ENCODE results near the gene PHKA2.

DNA sequence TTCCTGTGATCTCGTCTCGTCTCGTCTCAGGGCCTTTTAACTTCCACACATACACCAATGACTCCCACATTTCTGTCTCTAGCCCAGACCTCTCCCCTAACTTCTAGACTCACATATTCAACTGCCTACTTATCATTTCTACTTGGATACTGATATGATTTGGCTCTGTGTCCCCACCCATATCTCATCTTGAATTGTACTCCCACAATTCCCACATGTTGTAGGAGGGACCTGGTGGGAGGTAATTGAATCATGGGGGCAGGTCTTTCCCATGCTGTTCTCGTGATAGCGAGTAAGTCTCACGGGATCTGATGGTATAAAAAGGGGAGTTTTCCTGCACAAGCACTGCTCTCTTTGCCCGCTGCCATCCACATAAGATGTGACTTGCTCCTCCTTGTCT lies 8.9 kb downstream of the PHKA2 start:
- TF ChIP-seq, protein P1, sequence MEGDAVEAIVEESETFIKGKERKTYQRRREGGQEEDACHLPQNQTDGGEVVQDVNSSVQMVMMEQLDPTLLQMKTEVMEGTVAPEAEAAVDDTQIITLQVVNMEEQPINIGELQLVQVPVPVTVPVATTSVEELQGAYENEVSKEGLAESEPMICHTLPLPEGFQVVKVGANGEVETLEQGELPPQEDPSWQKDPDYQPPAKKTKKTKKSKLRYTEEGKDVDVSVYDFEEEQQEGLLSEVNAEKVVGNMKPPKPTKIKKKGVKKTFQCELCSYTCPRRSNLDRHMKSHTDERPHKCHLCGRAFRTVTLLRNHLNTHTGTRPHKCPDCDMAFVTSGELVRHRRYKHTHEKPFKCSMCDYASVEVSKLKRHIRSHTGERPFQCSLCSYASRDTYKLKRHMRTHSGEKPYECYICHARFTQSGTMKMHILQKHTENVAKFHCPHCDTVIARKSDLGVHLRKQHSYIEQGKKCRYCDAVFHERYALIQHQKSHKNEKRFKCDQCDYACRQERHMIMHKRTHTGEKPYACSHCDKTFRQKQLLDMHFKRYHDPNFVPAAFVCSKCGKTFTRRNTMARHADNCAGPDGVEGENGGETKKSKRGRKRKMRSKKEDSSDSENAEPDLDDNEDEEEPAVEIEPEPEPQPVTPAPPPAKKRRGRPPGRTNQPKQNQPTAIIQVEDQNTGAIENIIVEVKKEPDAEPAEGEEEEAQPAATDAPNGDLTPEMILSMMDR (IDR thresholded peaks at IDR 0.05) = no peak
- no peak for TF ChIP-seq POLR2A (IDR thresholded peaks at IDR 0.05)

All from right lobe of liver (tissue), 4 donors.